SU-DHL-6 (cell line): ENCODE results near the gene SLC43A1.

ENCODE experiments used
- H2AFZ ChIP-seq: fragments of 200-600 bp; sonication (generic); 2 replicates; pipeline ENCODE4 v1.6.1; 2014; ENCODE audit warnings: low read depth, mild to moderate bottlenecking, moderate library complexity, mixed read lengths, antibody characterized with exemption, low read length; ENCODE audit not compliant: severe bottlenecking
- H3F3A ChIP-seq: fragments of 200-600 bp; shearing (Covaris generic); 2 replicates; pipeline ENCODE4 v1.6.0; 2016; ENCODE audit warnings: antibody characterized with exemption, mild to moderate bottlenecking; ENCODE audit not compliant: insufficient read depth
- H3K27ac ChIP-seq: fragments of 200-600 bp; sonication (generic); 2 replicates; pipeline ENCODE4 v1.5.1; 2016; ENCODE audit warnings: low read depth, mild to moderate bottlenecking, low read length, moderate library complexity, mixed read lengths
- H3K27me3 ChIP-seq: fragments of 200-600 bp; sonication (generic), shearing (Covaris generic); 2 replicates; pipeline ENCODE4 v1.6.0; 2014; ENCODE audit warnings: mild to moderate bottlenecking, low read length
- H3K36me3 ChIP-seq: fragments of 200-600 bp; sonication (generic); 2 replicates; pipeline ENCODE4 v1.6.1; 2014; ENCODE audit warnings: mild to moderate bottlenecking, low read length, mixed read lengths
- H3K4me2 ChIP-seq: fragments of 300-600, 200-600 bp; shearing (Covaris generic), sonication (generic); 2 replicates; pipeline ENCODE4 v1.6.0; 2014; ENCODE audit warnings: low read length, low read depth, mild to moderate bottlenecking; ENCODE audit not compliant: poor library complexity, severe bottlenecking
- H3K4me3 ChIP-seq: fragments of 200-600 bp; sonication (generic); 2 replicates; pipeline ENCODE4 v1.5.1; 2014; ENCODE audit warnings: antibody characterized with exemption, low read length, mild to moderate bottlenecking, mixed read lengths; ENCODE audit not compliant: insufficient read depth, poor library complexity, severe bottlenecking
- H3K79me2 ChIP-seq: fragments of 200-600 bp; sonication (generic); 2 replicates; pipeline ENCODE4 v1.6.1; 2014; ENCODE audit warnings: mild to moderate bottlenecking, low read length, moderate library complexity; ENCODE audit not compliant: insufficient read depth
- H3K9ac ChIP-seq: fragments of 200-600 bp; sonication (generic); 2 replicates; pipeline ENCODE4 v1.7.0; 2014; ENCODE audit warnings: mild to moderate bottlenecking, low read length
- H3K9me2 ChIP-seq: fragments of 200-600 bp; sonication (generic); replicated peaks from 2 replicates; pipeline ENCODE4 v1.6.1; 2014; ENCODE audit warnings: low read length; ENCODE audit not compliant: insufficient read depth
- H3K9me3 ChIP-seq: fragments of 200-600 bp; sonication (generic); 2 replicates; pipeline ENCODE4 v1.6.1; 2014; ENCODE audit warnings: low read length, mixed read lengths; ENCODE audit not compliant: insufficient read depth
- H4K20me1 ChIP-seq: fragments of 200-600 bp; sonication (generic); 2 replicates; pipeline ENCODE4 v1.6.1; 2014; ENCODE audit warnings: low read depth, mild to moderate bottlenecking, antibody characterized with exemption, low read length, moderate library complexity, mixed read lengths
- CTCF ChIP-seq: fragments of 200-600 bp; sonication (generic); IDR thresholded peaks from one replicate; pipeline ENCODE4 v1.5.1; 2017; ENCODE audit warnings: antibody characterized with exemption, mild to moderate bottlenecking, low read length, moderate library complexity; ENCODE audit not compliant: insufficient read depth, poor library complexity, severe bottlenecking
- EZH2phosphoT487 ChIP-seq: fragments of 200-600 bp; sonication (generic), shearing (Covaris generic); conservative IDR thresholded peaks from 2 replicates; pipeline ENCODE4 v1.6.1; 2018; ENCODE audit warnings: mild to moderate bottlenecking, antibody characterized with exemption, low read length, moderate library complexity, mixed read lengths

Gene SLC43A1

GRCh38 chr11:57466680-57467079 lies 48.8 kb downstream of the SLC43A1 start:
- Histone ChIP-seq H3K9ac (no peak overlapping the region), H3K36me3 (no peaks in the 10 kb centered on the region), H3K4me2 (no peak overlapping the region), H3K27ac (no peak overlapping the region), H2AFZ (no peak overlapping the region), H3K9me2 (no peaks in the 10 kb centered on the region), H3K9me3 (no peaks in the 10 kb centered on the region), H3K79me2 (no peaks in the 10 kb centered on the region), H4K20me1 (no peaks in the 10 kb centered on the region), H3F3A (no peaks in the 10 kb centered on the region), H3K4me3 (no peak overlapping the region), H3K27me3 (no peaks in the 10 kb centered on the region)
- no peak for TF ChIP-seq EZH2phosphoT487

DNA sequence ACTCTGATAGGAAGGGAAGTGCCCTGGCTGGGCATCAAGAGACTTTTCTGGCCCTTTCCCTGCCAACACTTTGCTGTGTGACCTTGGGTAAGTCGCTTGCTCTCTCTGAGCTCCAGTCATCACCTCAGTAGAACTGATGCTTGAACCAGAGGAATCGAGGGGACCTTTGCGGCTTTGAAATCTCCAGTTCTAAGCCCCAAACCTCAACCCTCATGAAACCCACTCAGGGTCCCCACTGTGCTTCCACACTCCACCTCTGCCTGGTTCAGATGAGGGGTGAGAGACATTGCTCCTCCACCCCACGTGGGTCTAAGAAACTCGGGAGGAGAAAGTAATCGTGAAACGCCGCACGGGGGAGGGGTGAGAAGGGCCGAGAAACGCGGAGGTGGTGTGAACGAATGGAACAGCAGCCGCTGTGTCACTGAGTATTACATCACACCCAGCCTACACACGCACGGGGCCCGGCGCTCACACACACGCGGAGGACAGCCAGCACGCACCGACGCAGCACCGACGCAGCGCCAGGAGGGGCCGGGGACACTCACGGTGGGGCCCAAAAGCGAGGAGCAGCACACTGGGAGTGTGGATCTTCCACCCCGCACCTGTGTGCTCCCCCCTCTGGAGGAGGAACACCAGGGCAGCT lies 50.8 kb downstream of the SLC43A1 start:
- no peak for TF ChIP-seq EZH2phosphoT487
- TF ChIP-seq CTCF = no peak
- H3K4me2 ChIP-seq = no peak overlapping the region

DNA sequence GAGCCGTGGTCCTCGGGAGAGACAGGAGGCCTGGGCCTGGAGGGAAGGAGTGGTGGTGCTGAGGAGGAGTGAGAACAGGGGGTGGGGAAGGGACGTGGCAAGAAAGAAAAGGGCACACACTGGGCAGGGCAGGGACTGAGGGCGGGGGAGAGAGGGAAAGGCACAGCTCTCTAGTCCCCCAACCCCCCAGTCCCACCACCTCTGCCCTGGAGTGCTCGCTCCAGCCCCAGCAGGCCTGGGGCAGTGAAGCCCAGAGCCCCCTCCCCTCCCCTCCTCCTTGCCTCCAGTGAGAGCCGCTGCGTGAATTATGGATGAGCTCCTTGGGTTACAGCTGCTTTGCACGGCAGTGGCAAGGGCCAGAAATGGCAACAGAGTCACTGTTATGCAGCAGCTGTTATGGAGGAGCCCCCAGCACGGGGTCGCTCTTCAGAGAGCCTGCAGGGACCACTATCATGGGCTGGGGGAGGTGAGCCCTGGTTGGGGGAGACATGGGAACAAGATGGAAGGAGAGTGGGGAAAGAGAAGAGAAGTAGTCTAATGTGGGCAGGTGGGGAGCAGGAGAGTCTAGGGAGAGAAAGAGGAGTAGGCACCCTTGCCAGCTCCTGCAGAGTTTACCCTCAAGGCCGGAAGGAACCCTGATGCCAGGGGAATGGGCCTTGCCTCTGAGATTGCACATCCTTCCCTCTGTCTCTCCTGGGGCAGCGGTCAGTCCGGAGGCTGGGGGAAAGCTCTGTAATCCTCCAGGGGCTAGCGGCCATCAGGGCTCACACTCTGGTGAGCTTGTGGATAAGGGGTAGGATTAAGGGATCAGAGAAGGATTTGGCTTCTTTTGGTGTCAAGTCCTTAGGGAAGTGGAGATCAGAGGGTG lies 51.6 kb downstream of the SLC43A1 start:
- Histone ChIP-seq H3K79me2 (no peaks in the 10 kb centered on the region), H4K20me1 (no peaks in the 10 kb centered on the region), H3K4me2 (no peak overlapping the region), H3K27ac (no peak overlapping the region), H3K27me3 (no peaks in the 10 kb centered on the region), H3K9me3 (no peaks in the 10 kb centered on the region), H2AFZ (no peak overlapping the region), H3F3A (no peaks in the 10 kb centered on the region), H3K9me2 (no peaks in the 10 kb centered on the region), H3K9ac (no peak overlapping the region), H3K4me3 (no peak overlapping the region), H3K36me3 (no peaks in the 10 kb centered on the region)
- TF ChIP-seq EZH2phosphoT487 (no peak), CTCF (no peak)

More for the DNA sequence above, 50.8 kb downstream of the SLC43A1 start:
- Histone ChIP-seq H3K4me3 (no peak overlapping the region), H3K36me3 (no peaks in the 10 kb centered on the region), H4K20me1 (no peaks in the 10 kb centered on the region), H3K9me3 (no peaks in the 10 kb centered on the region), H3K27ac (no peak overlapping the region), H3K9ac (no peak overlapping the region), H3K27me3 (no peaks in the 10 kb centered on the region), H3F3A (no peaks in the 10 kb centered on the region), H3K79me2 (no peaks in the 10 kb centered on the region), H3K9me2 (no peaks in the 10 kb centered on the region), H2AFZ (no peak overlapping the region)

- TF ChIP-seq EZH2phosphoT487 = no peak
- no peak for TF ChIP-seq CTCF
- H4K20me1 ChIP-seq = no peaks in the 10 kb centered on the region; the same call in 1 of the 2 replicates
- H3K4me2 ChIP-seq = no peak overlapping the region
- no peaks in the 10 kb centered on the region for H3K9me2 ChIP-seq
- no peak overlapping the region for H3K4me3 ChIP-seq
- H3K9ac ChIP-seq = no peak overlapping the region
- H3K27me3 ChIP-seq = no peaks in the 10 kb centered on the region
- H3K79me2 ChIP-seq = no peaks in the 10 kb centered on the region
- H3K27ac ChIP-seq = no peak overlapping the region
- no peak overlapping the region for H2AFZ ChIP-seq
- H3K36me3 ChIP-seq = no peaks in the 10 kb centered on the region
- no peaks in the 10 kb centered on the region for H3K9me3 ChIP-seq
- H3F3A ChIP-seq = no peaks in the 10 kb centered on the region
Observed at GRCh38 chr11:57462597-57462996, 52.9 kb downstream of the SLC43A1 start.
